CD14-positive monocyte (primary cell): ENCODE data around the gene FHIT. TPM values are rescaled to one million over a fixed set of nuclear protein-coding genes. Genes with fewer than 3 reads are reported as not detected.

Experiments used
- DNase-seq, 3 donors: peaks; one replicate each; pipeline ENCODE4 v3.0.0-alpha.2; 2011 to 2022
- H2AFZ ChIP-seq: 2 replicates; pipeline ENCODE4 v1.6.0; 2012; ENCODE audit warnings: mild to moderate bottlenecking, low read depth, low read length, inconsistent platforms; ENCODE audit not compliant: insufficient read depth, poor library complexity, severe bottlenecking
- H3K27ac ChIP-seq, 2 donors: 1 replicate in 1 of 2; 2 replicates in 1 of 2; pipeline ENCODE4 v1.5.1; 2012 to 2013; ENCODE audit warnings: low read length in 2 of 2, control low read depth in 1 of 2, inconsistent platforms in 1 of 2, low read depth in 1 of 2, mild to moderate bottlenecking in 1 of 2
- H3K27me3 ChIP-seq, 2 donors: one replicate each; pipeline versions ENCODE4 v1.6.0 to v1.6.1; 2011 to 2013; ENCODE audit warnings: low read length in 2 of 2; ENCODE audit not compliant: control insufficient read depth in 2 of 2, insufficient read depth in 2 of 2
- H3K36me3 ChIP-seq, 2 donors: replicated peaks in 1 of 2; 1 replicate in 1 of 2; 2 replicates in 1 of 2; pipeline versions ENCODE4 v1.5.1 to v1.6.1; 2012 to 2013; ENCODE audit warnings: low read length in 2 of 2, control low read depth in 1 of 2, inconsistent platforms in 1 of 2, mild to moderate bottlenecking in 1 of 2; ENCODE audit not compliant: insufficient read depth in 2 of 2, control insufficient read depth in 1 of 2
- H3K4me1 ChIP-seq, 2 donors: 1 replicate in 1 of 2; 2 replicates in 1 of 2; pipeline versions ENCODE4 v1.5.1 to v1.6.1; 2012 to 2013; ENCODE audit warnings: low read length in 2 of 2, control low read depth in 1 of 2, inconsistent platforms in 1 of 2, mild to moderate bottlenecking in 1 of 2, moderate library complexity in 1 of 2; ENCODE audit not compliant: insufficient read depth in 2 of 2, control insufficient read depth in 1 of 2
- H3K4me2 ChIP-seq: replicated peaks from 2 replicates; pipeline ENCODE3; 2012; ENCODE audit warnings: low read length, moderate library complexity, mild to moderate bottlenecking; ENCODE audit not compliant: poor library complexity, severe bottlenecking; ENCODE audit errors: extremely low read depth
- H3K4me3 ChIP-seq, 3 experiments: fragments of 200-600 bp in 1 of 3; sonication (generic) in 1 of 3; replicated peaks in 1 of 3; 1 replicate in 2 of 3; 2 replicates in 1 of 3; pipeline ENCODE4 v1.5.1; 2011 to 2013; ENCODE audit warnings: low read length in 3 of 3, mild to moderate bottlenecking in 3 of 3, control low read depth in 2 of 3, low read depth in 2 of 3, inconsistent platforms in 1 of 3, moderate library complexity in 1 of 3
- H3K79me2 ChIP-seq: 2 replicates; pipeline ENCODE4 v1.6.0; 2012; ENCODE audit warnings: mild to moderate bottlenecking, control low read depth, inconsistent platforms, low read length, moderate library complexity; ENCODE audit not compliant: insufficient read depth
- H3K9ac ChIP-seq: 2 replicates; pipeline ENCODE4 v1.6.0; 2017; ENCODE audit warnings: low read length, mild to moderate bottlenecking; ENCODE audit not compliant: insufficient read depth, poor library complexity, severe bottlenecking
- H3K9me3 ChIP-seq, 2 donors: replicated peaks in 1 of 2; 1 replicate in 1 of 2; 2 replicates in 1 of 2; pipeline versions ENCODE4 v1.5.1 to v1.6.1; 2012 to 2013; ENCODE audit warnings: low read length in 2 of 2, control low read depth in 1 of 2; ENCODE audit not compliant: control insufficient read depth in 1 of 2, insufficient read depth in 1 of 2
- H4K20me1 ChIP-seq: 2 replicates; pipeline ENCODE4 v1.6.0; 2012; ENCODE audit warnings: mild to moderate bottlenecking, low read length, control low read depth, moderate library complexity; ENCODE audit not compliant: insufficient read depth
- H3K27ac Mint-ChIP-seq, 7 donors: one replicate each; pipeline ENCODE4 v1.8.0; 2020; ENCODE audit warnings: mild to moderate bottlenecking in 7 of 7, mixed read lengths in 7 of 7, moderate library complexity in 6 of 7, inconsistent platforms in 2 of 7
- H3K27me3 Mint-ChIP-seq, 3 donors: one replicate each; pipeline ENCODE4 v1.8.0; 2021 to 2022; ENCODE audit warnings: low read depth in 3 of 3, mild to moderate bottlenecking in 3 of 3, mixed read lengths in 3 of 3, moderate library complexity in 3 of 3, inconsistent platforms in 1 of 3
- H3K36me3 Mint-ChIP-seq, 2 donors: one replicate each; pipeline ENCODE4 v1.8.0; 2020; ENCODE audit warnings: mixed read lengths in 2 of 2, inconsistent platforms in 1 of 2, mild to moderate bottlenecking in 1 of 2
- H3K4me1 Mint-ChIP-seq: one replicate; pipeline ENCODE4 v1.8.0; 2020; ENCODE audit warnings: mild to moderate bottlenecking, mixed read lengths
- H3K4me3 Mint-ChIP-seq, 2 donors: one replicate each; pipeline ENCODE4 v1.8.0; 2020; ENCODE audit warnings: mild to moderate bottlenecking in 2 of 2, mixed read lengths in 2 of 2, moderate library complexity in 1 of 2
- H3K9me3 Mint-ChIP-seq, 7 donors: one replicate each; pipeline ENCODE4 v1.8.0; 2020 to 2022; ENCODE audit warnings: mixed read lengths in 7 of 7, mild to moderate bottlenecking in 6 of 7, moderate library complexity in 6 of 7, inconsistent platforms in 2 of 7
- WGBS: methylation state at CpG from one replicate; pipeline ENCODE4 v1.1.5; 2013; ENCODE audit warnings: missing lambda C conversion rate; ENCODE audit not compliant: insufficient coverage; 5-methylcytosine and 5-hydroxymethylcytosine counted together
- intact Hi-C, 2 donors: fragments of 100-400 bp; cut with micrococcal nuclease; formaldehyde crosslinking; loops; one replicate each; pipeline versions ENCODE4 v1.15.0 to v1.15.1; 2023
- polyA plus RNA-seq, 3 donors: library from polyadenylated mRNA; depleted of rRNA in 1 of 3; unstranded in 2 of 3; stranded (reverse) in 1 of 3; fragments of 300-500 nt in 2 of 3; fragments of >200 nt in 1 of 3; fragmentation: Illumina TruSeq in 2 of 3; gene quantifications; 1 replicate in 2 of 3; 2 replicates in 1 of 3; pipeline ENCODE4 v1.2.3, GENCODE V29; 2012 to 2021
- TF ChIP-seq, protein P1 (sequence below): fragments of 200-600 bp; IDR thresholded peaks from one replicate; pipeline ENCODE4 v1.8.0; 2022; ENCODE audit warnings: antibody characterized with exemption, mild to moderate bottlenecking

FHIT gene
- polyA plus RNA-seq, 3 donors, result 1.7 to 3.4 (median 3.2) TPM

DNA sequence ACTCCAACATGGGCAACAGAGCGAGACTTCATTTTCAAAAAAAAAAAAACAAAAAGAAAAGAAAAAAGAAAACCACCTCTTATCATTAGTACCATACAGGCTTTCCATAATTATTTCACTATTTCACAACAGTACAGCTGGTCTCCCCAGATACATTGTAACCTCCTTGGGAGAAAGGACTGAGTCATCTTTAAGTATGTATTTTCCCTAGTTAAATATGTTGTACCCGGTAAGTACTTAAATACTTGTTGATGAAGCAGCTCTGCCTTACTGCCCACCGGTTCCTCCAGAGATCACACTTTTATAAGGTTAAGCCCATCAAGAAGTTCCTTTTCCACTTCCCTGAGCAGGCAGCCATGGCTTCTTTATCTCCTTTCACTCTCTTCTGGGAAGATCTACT, 1412.0 kb downstream of the FHIT start:
- H3K36me3 ChIP-seq, result no peaks in the 10 kb centered on the region
- H3K27me3 ChIP-seq, result no peaks in the 10 kb centered on the region
- Mint-ChIP-seq H3K9me3 (peaks cover 0 to 5% (median 3%) of the 10 kb centered on the region in 7 donors), H3K27me3 (no peaks in the 10 kb centered on the region), H3K36me3 (no peaks in the 10 kb centered on the region), H3K27ac (peak overlapping the region in 2 of 7 donors; percentile 16 to 60), H3K4me3 (no peak overlapping the region), H3K4me1 (peaks cover 23% of the 10 kb centered on the region)
- WGBS, result 20% methylated on average over 1 of the region's 3 CpGs
- TF ChIP-seq, protein P1, sequence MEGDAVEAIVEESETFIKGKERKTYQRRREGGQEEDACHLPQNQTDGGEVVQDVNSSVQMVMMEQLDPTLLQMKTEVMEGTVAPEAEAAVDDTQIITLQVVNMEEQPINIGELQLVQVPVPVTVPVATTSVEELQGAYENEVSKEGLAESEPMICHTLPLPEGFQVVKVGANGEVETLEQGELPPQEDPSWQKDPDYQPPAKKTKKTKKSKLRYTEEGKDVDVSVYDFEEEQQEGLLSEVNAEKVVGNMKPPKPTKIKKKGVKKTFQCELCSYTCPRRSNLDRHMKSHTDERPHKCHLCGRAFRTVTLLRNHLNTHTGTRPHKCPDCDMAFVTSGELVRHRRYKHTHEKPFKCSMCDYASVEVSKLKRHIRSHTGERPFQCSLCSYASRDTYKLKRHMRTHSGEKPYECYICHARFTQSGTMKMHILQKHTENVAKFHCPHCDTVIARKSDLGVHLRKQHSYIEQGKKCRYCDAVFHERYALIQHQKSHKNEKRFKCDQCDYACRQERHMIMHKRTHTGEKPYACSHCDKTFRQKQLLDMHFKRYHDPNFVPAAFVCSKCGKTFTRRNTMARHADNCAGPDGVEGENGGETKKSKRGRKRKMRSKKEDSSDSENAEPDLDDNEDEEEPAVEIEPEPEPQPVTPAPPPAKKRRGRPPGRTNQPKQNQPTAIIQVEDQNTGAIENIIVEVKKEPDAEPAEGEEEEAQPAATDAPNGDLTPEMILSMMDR, result no peak
- intact Hi-C loops, result no loop called here
- no peak overlapping the region for H3K9ac ChIP-seq
- no peak overlapping the region for H3K4me2 ChIP-seq
- H4K20me1 ChIP-seq, result no peaks in the 10 kb centered on the region
- DNase-seq, result no peak
- no peak overlapping the region for H3K27ac ChIP-seq
- peaks cover 4 to 7% of the 10 kb centered on the region in 2 donors for H3K4me1 ChIP-seq
- no peaks in the 10 kb centered on the region for H3K9me3 ChIP-seq
- no peaks in the 10 kb centered on the region for H3K79me2 ChIP-seq
- H2AFZ ChIP-seq, result no peak overlapping the region
- H3K4me3 ChIP-seq, result no peak overlapping the region

DNA sequence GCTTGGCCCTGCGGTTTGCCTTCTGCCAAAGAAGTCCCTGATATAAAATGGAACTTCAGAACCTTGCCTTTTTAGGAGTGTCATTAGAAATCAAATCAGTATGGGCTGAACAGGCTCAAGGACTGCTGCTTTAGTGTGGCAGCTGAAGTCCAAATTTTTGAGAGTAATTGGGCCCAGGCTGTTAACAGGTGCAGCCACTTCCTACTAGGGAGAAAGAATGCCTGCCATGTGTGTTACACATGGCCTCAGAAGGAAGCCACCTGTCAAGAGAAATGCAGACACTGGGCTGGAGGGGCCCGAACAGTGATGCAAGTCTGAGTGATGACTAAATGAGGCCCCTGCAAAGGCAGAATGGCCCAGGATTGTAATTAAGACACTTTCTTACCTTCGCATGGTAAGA, 1414.7 kb downstream of the FHIT start:
- WGBS, result 73% methylated on average over 2 of the region's 3 CpGs
- TF ChIP-seq, protein P1, result no peak
- no peaks in the 10 kb centered on the region for H3K9me3 ChIP-seq
- H3K9ac ChIP-seq, result no peak overlapping the region
- H3K36me3 Mint-ChIP-seq, result no peaks in the 10 kb centered on the region
- H3K27me3 Mint-ChIP-seq, result no peaks in the 10 kb centered on the region
- intact Hi-C loops, result no loop called here
- H3K4me3 Mint-ChIP-seq, result no peak overlapping the region
- peaks cover 23% of the 10 kb centered on the region for H3K4me1 Mint-ChIP-seq
- H3K27ac Mint-ChIP-seq, result no peak overlapping the region
- no peaks in the 10 kb centered on the region for H3K36me3 ChIP-seq
- no peak overlapping the region for H3K27ac ChIP-seq
- no peaks in the 10 kb centered on the region for H3K79me2 ChIP-seq
- H3K9me3 Mint-ChIP-seq, result peaks cover 3 to 11% (median 6%) of the 10 kb centered on the region in 7 donors
- no peak overlapping the region for H2AFZ ChIP-seq
- H4K20me1 ChIP-seq, result no peaks in the 10 kb centered on the region
- no peak overlapping the region for H3K4me3 ChIP-seq
- H3K4me1 ChIP-seq, result peaks cover 4 to 7% of the 10 kb centered on the region in 2 donors
- H3K4me2 ChIP-seq, result no peak overlapping the region
- no peak for DNase-seq
- no peaks in the 10 kb centered on the region for H3K27me3 ChIP-seq
